Lung (tissue), 12 donors: Measurements from ENCODE around the gene HPN. TPM values are rescaled to one million over a fixed set of nuclear protein-coding genes. Genes with fewer than 3 reads are reported as not detected.
A peak's percentile ranks its signal among the peaks of the same experiment; 100 is the strongest.
"Not testable (repeated sequence)": the region's sequence is repeated elsewhere in the genome, so short reads cannot be mapped to it uniquely, and the experiment has no call there.

ENCODE experiments used
- ATAC-seq: fragments of 200-7000 bp; cut with Tn5 transposase; one replicate; pipeline ENCODE4 v1.9.1; 2020; ENCODE audit warnings: moderate number of reproducible peaks; ENCODE audit not compliant: insufficient read depth, low FRiP score
- DNase-seq, 3 donors: peaks; one replicate each; pipeline ENCODE4 v3.0.0-alpha.2; 2013 to 2017
- H3K27ac ChIP-seq, 2 donors: one replicate each; pipeline ENCODE4 v1.5.1; 2013; ENCODE audit warnings: mild to moderate bottlenecking in 2 of 2, moderate library complexity in 2 of 2, control low read depth in 1 of 2, inconsistent platforms in 1 of 2, low read depth in 1 of 2, low read length in 1 of 2
- H3K27me3 ChIP-seq, 3 donors: one replicate each; pipeline ENCODE4 v1.5.1; 2013; ENCODE audit warnings: low read length in 2 of 3; ENCODE audit not compliant: control insufficient read depth in 3 of 3, insufficient read depth in 3 of 3
- H3K36me3 ChIP-seq, 4 donors: one replicate each; pipeline ENCODE4 v1.5.1; 2013; ENCODE audit warnings: low read length in 4 of 4, mild to moderate bottlenecking in 1 of 4, moderate library complexity in 1 of 4; ENCODE audit not compliant: control insufficient read depth in 4 of 4, insufficient read depth in 4 of 4
- H3K4me1 ChIP-seq, 5 donors: one replicate each; pipeline ENCODE4 v1.5.1; 2013; ENCODE audit warnings: low read length in 5 of 5, mild to moderate bottlenecking in 2 of 5, moderate library complexity in 1 of 5; ENCODE audit not compliant: control insufficient read depth in 5 of 5, insufficient read depth in 5 of 5
- H3K4me3 ChIP-seq: one replicate; pipeline ENCODE4 v1.5.1; 2013; ENCODE audit warnings: mild to moderate bottlenecking, control low read depth, moderate library complexity
- H3K9ac ChIP-seq, 2 donors: one replicate each; pipeline ENCODE4 v1.5.1; 2013; ENCODE audit warnings: low read length in 2 of 2, control low read depth in 1 of 2; ENCODE audit not compliant: insufficient read depth in 1 of 2
- H3K9me3 ChIP-seq, 4 donors: one replicate each; pipeline ENCODE4 v1.5.1; 2013; ENCODE audit warnings: low read length in 3 of 4, mild to moderate bottlenecking in 1 of 4, moderate library complexity in 1 of 4; ENCODE audit not compliant: control insufficient read depth in 4 of 4, insufficient read depth in 3 of 4
- CTCF ChIP-seq: IDR thresholded peaks from 2 replicates; pipeline ENCODE4 v1.5.1; 2012; ENCODE audit warnings: mild to moderate bottlenecking; ENCODE audit errors: control extremely low read depth, extremely low read depth
- WGBS, 2 donors: extraction: QIAGEN DNeasy Blood & Tissue Kit; methylation state at CpG; one replicate each; pipeline ENCODE4 v1.1.7; 2013; 5-methylcytosine and 5-hydroxymethylcytosine counted together
- polyA plus RNA-seq, 2 donors: library from polyadenylated mRNA; stranded (reverse); fragments of 200-250 nt; gene quantifications; one replicate each; pipeline ENCODE4 v1.2.1, GENCODE V29; 2013
- total RNA-seq, 2 donors: library from RNA; depleted of rRNA in 1 of 2; stranded (reverse); fragments of >200 nt in 1 of 2; gene quantifications; one replicate each; pipeline ENCODE4 v1.2.1, GENCODE V29; 2014 to 2021
- donor health status: control.
- donor health status: control.
- donor health status: Bipolar disorder and iron deficiency.
- donor health status: healthy.
- donor health status: DM: yes; HTN: yes; CAD: no.

HPN gene
- total and polyA plus RNA-seq, 4 donors, result 15.4 to 41.4 (median 26.8) TPM

- Histone ChIP-seq H3K9me3 (no peaks in the 10 kb centered on the region), H3K4me3 (peak overlapping the region; percentile 25), H3K36me3 (peaks cover 0 to 13% (median 2%) of the 10 kb centered on the region in 4 donors), H3K4me1 (peaks cover 5 to 48% (median 20%) of the 10 kb centered on the region in 5 donors), H3K9ac (no peak overlapping the region), H3K27me3 (no peaks in the 10 kb centered on the region), H3K27ac (peak overlapping the region in 1 of 2 donors; percentile 51)
- DNase-seq, result no peak
- no peak for TF ChIP-seq CTCF
- ATAC-seq, result no peak
- WGBS, 2 donors, result 77 to 88% methylated on average over 11 of the region's 11 CpGs
Observed at GRCh38 chr19:35002037-35002535, 39.4 kb upstream of the HPN start.

- H3K9me3 ChIP-seq, result no peaks in the 10 kb centered on the region
- peaks cover 0 to 18% (median 8%) of the 10 kb centered on the region in 4 donors for H3K36me3 ChIP-seq
- DNase-seq (no peak), ATAC-seq (no peak)
- peak overlapping the region in 1 of 2 donors; percentile 88 for H3K27ac ChIP-seq
- H3K4me1 ChIP-seq, result peaks cover 5 to 38% (median 12%) of the 10 kb centered on the region in 5 donors
- H3K9ac ChIP-seq, result no peak overlapping the region
- H3K4me3 ChIP-seq, result no peak overlapping the region
- H3K27me3 ChIP-seq, result no peaks in the 10 kb centered on the region
- 78 to 90% methylated on average over 18 of the region's 18 CpGs for WGBS, 2 donors
- TF ChIP-seq CTCF, result no peak
Observed at GRCh38 chr19:35004517-35005255, 36.8 kb upstream of the HPN start.

DNA sequence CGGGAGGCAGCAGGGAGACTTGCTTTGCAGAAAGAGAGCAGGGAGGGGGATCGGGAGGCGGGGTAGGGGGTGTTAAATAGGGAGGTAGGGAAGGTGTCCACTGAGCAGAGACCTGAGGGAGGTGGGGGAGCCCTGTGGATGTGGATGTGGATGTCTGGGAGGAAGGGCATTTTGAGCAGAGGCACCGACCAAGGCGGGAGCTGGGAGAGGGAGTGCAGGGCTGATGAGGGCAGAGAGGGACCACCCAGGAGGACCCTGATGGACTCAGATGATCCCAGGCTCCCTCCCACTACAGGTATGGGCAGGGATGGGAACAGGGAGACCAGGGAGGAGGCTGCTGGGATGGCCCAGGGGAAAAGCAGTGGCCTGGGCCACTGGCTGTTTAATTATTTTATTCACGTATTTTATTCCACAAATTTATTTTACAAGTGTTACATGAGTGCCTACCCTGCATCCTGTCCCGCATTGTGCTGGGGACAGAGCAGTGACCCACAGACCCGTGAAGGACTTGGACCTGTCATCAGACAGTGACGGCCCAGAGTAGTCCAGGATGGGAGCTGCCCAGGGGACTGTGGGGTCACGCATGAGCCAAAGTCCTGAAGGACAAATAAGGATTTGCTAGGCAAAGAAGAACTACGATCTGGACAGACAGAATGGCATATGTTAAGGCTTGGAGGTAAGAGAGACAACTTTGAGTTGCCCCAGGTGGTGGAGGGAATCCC lies 36.1 kb upstream of the HPN start:
- WGBS, 2 donors, result 73 to 86% methylated on average over 11 of the region's 11 CpGs
- Histone ChIP-seq H3K4me1 (peaks cover 5 to 38% (median 12%) of the 10 kb centered on the region in 5 donors), H3K27ac (peak overlapping the region in 1 of 2 donors; percentile 63), H3K27me3 (no peaks in the 10 kb centered on the region), H3K9me3 (no peaks in the 10 kb centered on the region), H3K36me3 (peaks cover 0 to 20% (median 15%) of the 10 kb centered on the region in 4 donors), H3K9ac (no peak overlapping the region), H3K4me3 (no peak overlapping the region)
- ATAC-seq, result no peak
- TF ChIP-seq CTCF, result no peak
- no peak for DNase-seq

GRCh38 chr19:35006007-35006341 lies 35.5 kb upstream of the HPN start:
- H3K27me3 ChIP-seq, H3K4me3 ChIP-seq, ATAC-seq, DNase-seq, H3K9me3 ChIP-seq, H3K9ac ChIP-seq: not testable (repeated sequence)
- Histone ChIP-seq H3K4me1 (peaks cover 5 to 38% (median 12%) of the 10 kb centered on the region in 5 donors), H3K27ac (peak overlapping the region in 1 of 2 donors; percentile 63), H3K36me3 (peaks cover 0 to 23% (median 16%) of the 10 kb centered on the region in 4 donors)
- 66 to 75% methylated on average over 6 of the region's 6 CpGs for WGBS, 2 donors
